Transverse colon (tissue), 4 donors: ENCODE results near the gene AGTPBP1. TPM values are rescaled to one million over a fixed set of nuclear protein-coding genes. Genes with fewer than 3 reads are reported as not detected.

Experiments
- DNase-seq: peaks from one replicate; pipeline ENCODE4 v3.0.0-alpha.2; 2019
- H3K27ac ChIP-seq, 4 donors: fragments of 200-600 bp; sonication (generic); 2 replicates each; pipeline ENCODE4 v1.5.1; 2016 to 2018; ENCODE audit warnings: inconsistent platforms in 4 of 4
- H3K27me3 ChIP-seq: fragments of 200-600 bp; sonication (generic); 2 replicates; pipeline ENCODE4 v1.5.1; 2017; ENCODE audit warnings: inconsistent platforms
- H3K36me3 ChIP-seq, 4 donors: fragments of 200-600 bp; sonication (generic); 2 replicates each; pipeline ENCODE4 v1.5.1; 2017 to 2019; ENCODE audit warnings: inconsistent platforms in 4 of 4
- H3K4me1 ChIP-seq, 4 donors: fragments of 200-600 bp; sonication (generic); 2 replicates each; pipeline ENCODE4 v1.5.1; 2017 to 2020; ENCODE audit warnings: inconsistent platforms in 4 of 4
- H3K4me3 ChIP-seq, 4 donors: fragments of 200-600 bp; sonication (generic); 1 replicate in 1 of 4; 2 replicates in 3 of 4; pipeline versions ENCODE4 v1.5.1 to v1.6.1; 2017 to 2019; ENCODE audit warnings: inconsistent platforms in 4 of 4
- H3K9me3 ChIP-seq, 2 donors: fragments of 200-600 bp; sonication (generic); 2 replicates each; pipeline ENCODE4 v1.5.1; 2017 to 2019; ENCODE audit warnings: inconsistent platforms in 2 of 2
- EP300 ChIP-seq: sonication (generic); formaldehyde crosslinking; IDR thresholded peaks from one replicate; pipeline ENCODE4 v1.6.1; 2017; ENCODE audit warnings: antibody characterized with exemption, low read depth
- POLR2A ChIP-seq: fragments of 450-650 bp; IDR thresholded peaks from one replicate; pipeline ENCODE4 v1.6.1; 2016; ENCODE audit warnings: antibody characterized with exemption, mild to moderate bottlenecking, moderate library complexity
- POLR2AphosphoS5 ChIP-seq, 3 donors: sonication (generic); formaldehyde crosslinking; IDR thresholded peaks; one replicate each; pipeline ENCODE4 v1.6.1; 2016; ENCODE audit warnings: antibody characterized with exemption in 3 of 3
- WGBS, 2 donors: methylation state at CpG; one replicate each; pipeline ENCODE4 v1.1.5; 2018; ENCODE audit warnings: low coverage in 1 of 2; 5-methylcytosine and 5-hydroxymethylcytosine counted together
- in situ Hi-C, 4 donors: fragments of 200-750 bp; cut with MboI; loops; one replicate each; pipeline versions ENCODE4 v1.15.0 to v1.15.1; 2017; ENCODE audit warnings: low sequenced_read_pairs in 3 of 4, low pct_ligation_motif_present in 1 of 4, low pct_unique_long_range_greater_than_20kb in 1 of 4
- intact Hi-C: fragments of 100-400 bp; cut with DNase I; formaldehyde crosslinking; loops from one replicate; pipeline ENCODE4 v1.15.1; 2023; ENCODE audit warnings: low total_unique reads
- total RNA-seq, 4 donors: library from RNA; depleted of rRNA; stranded (reverse); fragments of >200 nt; gene quantifications; one replicate each; pipeline ENCODE4 v1.1.0, GENCODE V29; 2016
- TF ChIP-seq, protein P1 (sequence below), 5 experiments: fragments of 200-600 bp in 3 of 5; fragments of 450-650 bp in 2 of 5; sonication (generic) in 3 of 5; IDR thresholded peaks; 1 replicate in 2 of 5; 2 replicates in 3 of 5; pipeline ENCODE4 v1.5.1; 2016 to 2017; ENCODE audit warnings: antibody characterized with exemption in 5 of 5, inconsistent platforms in 3 of 5, mild to moderate bottlenecking in 2 of 5, moderate library complexity in 1 of 5

The AGTPBP1 gene
- total RNA-seq, 4 donors from 2014 or later = 4.1 to 21.0 (median 15.4) TPM

DNA sequence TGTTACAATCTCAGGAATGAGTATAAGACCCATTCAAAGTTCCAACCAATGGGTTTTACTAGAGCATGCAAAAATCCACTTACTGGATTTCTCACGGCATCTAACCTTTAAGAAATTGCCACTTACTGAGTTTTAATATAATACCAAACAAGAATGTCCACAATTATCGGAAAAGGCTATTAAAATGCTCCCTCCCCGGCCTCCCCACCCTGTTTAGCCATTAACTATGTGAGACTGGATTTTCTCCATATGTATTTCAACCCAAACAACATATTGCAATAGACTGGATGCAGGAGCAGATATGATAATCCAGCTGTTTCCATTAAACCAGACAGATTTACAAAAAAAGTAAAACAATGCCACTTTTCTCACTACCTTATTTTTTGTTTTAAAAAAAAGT is 4.1 kb downstream of the AGTPBP1 start:
- in situ Hi-C loops = no loop called here
- peaks cover 4 to 16% (median 10%) of the 10 kb centered on the region in 4 donors for H3K4me1 ChIP-seq
- intact Hi-C loops = no loop called here
- H3K36me3 ChIP-seq = no peaks in the 10 kb centered on the region
- TF ChIP-seq, protein P1, sequence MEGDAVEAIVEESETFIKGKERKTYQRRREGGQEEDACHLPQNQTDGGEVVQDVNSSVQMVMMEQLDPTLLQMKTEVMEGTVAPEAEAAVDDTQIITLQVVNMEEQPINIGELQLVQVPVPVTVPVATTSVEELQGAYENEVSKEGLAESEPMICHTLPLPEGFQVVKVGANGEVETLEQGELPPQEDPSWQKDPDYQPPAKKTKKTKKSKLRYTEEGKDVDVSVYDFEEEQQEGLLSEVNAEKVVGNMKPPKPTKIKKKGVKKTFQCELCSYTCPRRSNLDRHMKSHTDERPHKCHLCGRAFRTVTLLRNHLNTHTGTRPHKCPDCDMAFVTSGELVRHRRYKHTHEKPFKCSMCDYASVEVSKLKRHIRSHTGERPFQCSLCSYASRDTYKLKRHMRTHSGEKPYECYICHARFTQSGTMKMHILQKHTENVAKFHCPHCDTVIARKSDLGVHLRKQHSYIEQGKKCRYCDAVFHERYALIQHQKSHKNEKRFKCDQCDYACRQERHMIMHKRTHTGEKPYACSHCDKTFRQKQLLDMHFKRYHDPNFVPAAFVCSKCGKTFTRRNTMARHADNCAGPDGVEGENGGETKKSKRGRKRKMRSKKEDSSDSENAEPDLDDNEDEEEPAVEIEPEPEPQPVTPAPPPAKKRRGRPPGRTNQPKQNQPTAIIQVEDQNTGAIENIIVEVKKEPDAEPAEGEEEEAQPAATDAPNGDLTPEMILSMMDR (IDR thresholded peaks at IDR 0.05) = no peak
- TF ChIP-seq POLR2AphosphoS5 (IDR thresholded peaks at IDR 0.05) = no peak
- no peak for TF ChIP-seq EP300
- no peak for TF ChIP-seq POLR2A
- H3K4me3 ChIP-seq = no peak overlapping the region
- H3K27ac ChIP-seq = no peak overlapping the region
- WGBS, 2 donors = 54 to 81% methylated on average over 3 of the region's 3 CpGs
- DNase-seq = no peak
- H3K27me3 ChIP-seq = no peaks in the 10 kb centered on the region
- H3K9me3 ChIP-seq = no peaks in the 10 kb centered on the region

DNA sequence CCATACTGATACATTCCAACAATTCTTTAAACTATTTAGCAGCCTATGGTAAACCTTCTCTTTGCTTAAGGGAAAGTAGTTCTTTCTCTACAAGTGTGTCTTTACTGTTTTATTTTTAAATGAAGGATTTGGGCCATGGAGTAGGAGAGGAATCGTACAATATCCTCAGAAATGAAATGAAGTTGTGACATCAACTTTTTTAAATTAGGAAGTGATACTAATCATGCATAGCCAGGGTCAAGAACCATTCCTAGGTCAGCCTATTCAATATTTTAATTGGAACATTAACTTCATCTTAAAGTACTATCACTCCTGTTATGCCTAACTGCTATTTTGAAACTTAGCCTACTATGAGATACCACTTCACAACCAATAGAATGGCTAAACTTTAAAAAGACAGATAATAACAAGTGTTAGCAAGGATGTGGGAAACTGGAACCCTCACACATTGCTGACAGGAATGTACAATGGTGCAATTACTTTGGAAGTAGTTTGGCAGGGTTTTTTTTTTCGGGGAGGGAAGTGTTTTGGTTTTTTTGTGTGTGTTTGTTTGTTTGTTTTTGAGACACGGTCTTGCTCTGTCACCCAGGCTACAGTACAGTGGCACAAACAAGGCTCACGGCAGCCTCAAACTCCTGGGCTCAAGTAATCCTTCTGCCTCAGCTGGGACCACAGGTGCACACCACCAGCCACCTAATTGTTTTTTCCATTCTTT is 10.7 kb downstream of the AGTPBP1 start:
- Histone ChIP-seq H3K9me3 (no peaks in the 10 kb centered on the region), H3K36me3 (no peaks in the 10 kb centered on the region), H3K4me3 (no peak overlapping the region), H3K27me3 (no peaks in the 10 kb centered on the region), H3K27ac (no peak overlapping the region), H3K4me1 (no peaks in the 10 kb centered on the region)
- in situ Hi-C loops (no loop called here), intact Hi-C loops (no loop called here)
- TF ChIP-seq POLR2AphosphoS5 (IDR thresholded peaks at IDR 0.05) (no peak), POLR2A (no peak), EP300 (no peak)
- TF ChIP-seq, protein P1 (IDR thresholded peaks at IDR 0.05) = no peak
- WGBS, 2 donors = 50 to 78% methylated on average over 1 to 4 of the region's 4 CpGs
- no peak for DNase-seq

DNA sequence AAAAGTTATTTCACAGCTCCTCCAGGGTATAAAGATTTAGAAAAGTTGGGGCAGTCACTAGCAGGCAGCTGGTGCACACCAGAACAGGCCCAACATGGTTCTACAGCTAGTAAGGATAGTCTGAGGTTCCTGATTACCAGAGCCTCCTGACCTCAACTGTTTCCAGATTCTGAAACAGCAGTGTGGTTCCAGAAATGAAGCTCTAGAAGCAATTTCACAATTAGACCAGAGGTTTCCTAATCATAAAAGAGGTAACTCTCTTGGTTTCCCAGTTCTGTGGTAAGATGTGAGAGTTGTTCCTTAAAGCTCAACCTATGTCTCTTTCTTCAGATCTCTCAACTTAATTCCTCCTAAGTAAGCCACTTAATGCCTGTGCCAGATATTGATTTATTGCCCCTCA is 11.9 kb downstream of the AGTPBP1 start:
- in situ Hi-C loops = no loop called here
- Histone ChIP-seq H3K4me1 (no peaks in the 10 kb centered on the region), H3K9me3 (no peaks in the 10 kb centered on the region), H3K4me3 (no peak overlapping the region), H3K27ac (no peak overlapping the region), H3K36me3 (no peaks in the 10 kb centered on the region), H3K27me3 (no peaks in the 10 kb centered on the region)
- no peak for DNase-seq
- TF ChIP-seq, protein P1 (IDR thresholded peaks at IDR 0.05) = no peak
- TF ChIP-seq EP300 (no peak), POLR2AphosphoS5 (IDR thresholded peaks at IDR 0.05) (no peak), POLR2A (no peak)
- intact Hi-C loops = no loop called here

DNA sequence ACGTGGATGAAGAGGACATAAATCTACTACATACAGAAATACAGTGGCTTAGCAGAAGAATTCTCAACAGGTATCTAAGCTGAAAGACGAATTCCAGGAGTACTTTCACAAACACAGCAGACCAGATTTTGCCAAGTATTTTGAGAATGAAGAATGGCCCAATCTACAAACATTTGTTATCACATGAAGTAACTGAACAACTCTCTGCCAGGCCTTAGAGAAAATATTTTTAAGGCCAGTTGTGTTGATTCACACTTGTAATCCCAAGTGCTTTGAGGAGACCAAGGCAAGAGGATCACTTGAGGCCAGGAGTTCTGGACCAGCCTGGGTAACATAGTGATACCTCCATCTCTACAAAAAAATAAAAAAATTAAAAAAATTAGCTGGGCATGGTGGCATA is 14.3 kb downstream of the AGTPBP1 start:
- Histone ChIP-seq H3K27me3 (no peaks in the 10 kb centered on the region), H3K27ac (no peak overlapping the region), H3K4me3 (no peak overlapping the region), H3K9me3 (no peaks in the 10 kb centered on the region), H3K4me1 (no peaks in the 10 kb centered on the region), H3K36me3 (no peaks in the 10 kb centered on the region)
- 51 to 62% methylated on average over 2 of the region's 2 CpGs for WGBS, 2 donors
- intact Hi-C loops (no loop called here), in situ Hi-C loops (no loop called here)
- DNase-seq = no peak
- no peak for TF ChIP-seq POLR2AphosphoS5 (IDR thresholded peaks at IDR 0.05)
- TF ChIP-seq, protein P1 (IDR thresholded peaks at IDR 0.05) = no peak
- TF ChIP-seq POLR2A = no peak
- TF ChIP-seq EP300 = no peak
